HCT116 (cell line): ENCODE measurements around the gene CLPTM1L. TPM values are rescaled to one million over a fixed set of nuclear protein-coding genes. Genes with fewer than 3 reads are reported as not detected.

ENCODE experiments used
- ATAC-seq: fragments of 200-7000 bp; cut with Tn5 transposase; 2 replicates; pipeline ENCODE4 v1.9.1; 2020; ENCODE audit warnings: mild to moderate bottlenecking, moderate library complexity
- BruUV-seq: library from RNA; stranded (reverse); fragments of 400-500 nt; replicated peaks from 2 replicates; lab custom pipeline; 2021; lab: Mats Ljungman, UMichigan
- CTCF ChIA-PET: fragments of 300-600 bp; sonication (Branson Sonifier 250); formaldehyde crosslinking; loops from one replicate; lab custom pipeline; 2021; ENCODE audit warnings: antibody characterized with exemption; lab: Charles Lee
- POLR2A ChIA-PET: fragments of 300-600, 350-600 bp; sonication (Branson Sonifier 250); formaldehyde crosslinking; loops from one replicate; lab custom pipeline; 2021; ENCODE audit warnings: antibody characterized with exemption; lab: Charles Lee
- RAD21 ChIA-PET, 2 experiments: fragments of 300-600 bp; sonication (Branson Sonifier 250); formaldehyde crosslinking; loops; one replicate each; lab custom pipeline; 2023; ENCODE audit warnings: low total read pairs in 2 of 2; ENCODE audit not compliant: uncharacterized antibody in 2 of 2, unreplicated experiment in 2 of 2, low non-redundant PET in 1 of 2; lab: Charles Lee
- DNase-seq: peaks from one replicate; pipeline ENCODE4 v3.0.0-alpha.2; 2010; ENCODE audit warnings: low read depth, low spot score
- H2AFZ ChIP-seq: fragments of 200-600 bp; shearing (Covaris generic), sonication (generic); 2 replicates; pipeline ENCODE4 v1.6.1; 2017; ENCODE audit warnings: low read depth, mixed run types, mixed read lengths, antibody characterized with exemption, low read length; ENCODE audit not compliant: poor library complexity, severe bottlenecking
- H3K27ac ChIP-seq: 2 replicates; pipeline ENCODE4 v1.5.1; 2012; ENCODE audit warnings: low read depth, low read length
- H3K27me3 ChIP-seq: fragments of 200-600 bp; sonication (generic); 2 replicates; pipeline ENCODE4 v1.6.1; 2016; ENCODE audit warnings: mixed run types, low read length, mixed read lengths; ENCODE audit not compliant: insufficient read depth
- H3K36me3 ChIP-seq, 2 experiments: fragments of 200-500 bp in 1 of 2; fragments of 200-600 bp in 1 of 2; sonication (Bioruptor generic) in 1 of 2; sonication (generic) in 1 of 2; 2 replicates each; pipeline versions ENCODE4 v1.5.1 to v1.6.1; 2014 to 2016; ENCODE audit warnings: low read length in 2 of 2, inconsistent platforms in 1 of 2, mixed read lengths in 1 of 2, mixed run types in 1 of 2; ENCODE audit not compliant: insufficient read depth in 2 of 2, control insufficient read depth in 1 of 2
- H3K4me1 ChIP-seq, 2 experiments: fragments of 200-600 bp in 1 of 2; sonication (generic) in 1 of 2; 2 replicates each; pipeline versions ENCODE4 v1.5.1 to v1.6.1; 2012 to 2017; ENCODE audit warnings: low read length in 2 of 2, inconsistent platforms in 1 of 2, mild to moderate bottlenecking in 1 of 2, mixed read lengths in 1 of 2, mixed run types in 1 of 2, moderate library complexity in 1 of 2; ENCODE audit not compliant: insufficient read depth in 2 of 2, control insufficient read depth in 1 of 2
- H3K4me2 ChIP-seq: fragments of 200-600 bp; sonication (generic); 2 replicates; pipeline ENCODE4 v1.6.1; 2017; ENCODE audit warnings: mixed run types, low read length, mixed read lengths
- H3K4me3 ChIP-seq, 2 experiments: fragments of 200-600 bp in 1 of 2; sonication (generic) in 1 of 2; replicated peaks in 1 of 2; 2 replicates each; pipeline ENCODE4 v1.5.1; 2011 to 2016; ENCODE audit warnings: low read length in 2 of 2, control low read depth in 1 of 2, low read depth in 1 of 2, mild to moderate bottlenecking in 1 of 2, mixed read lengths in 1 of 2, mixed run types in 1 of 2
- H3K79me2 ChIP-seq: fragments of 200-600 bp; sonication (generic); 2 replicates; pipeline ENCODE4 v1.6.1; 2017; ENCODE audit warnings: mild to moderate bottlenecking, mixed run types, low read length, moderate library complexity, mixed read lengths; ENCODE audit not compliant: insufficient read depth
- H3K9ac ChIP-seq: fragments of 200-600 bp; sonication (generic); 2 replicates; pipeline ENCODE4 v1.6.1; 2016; ENCODE audit warnings: low read length, mixed read lengths
- H3K9me2 ChIP-seq: fragments of 200-600 bp; sonication (generic), shearing (Covaris generic); 2 replicates; pipeline ENCODE4 v1.6.1; 2017; ENCODE audit warnings: mixed run types, mild to moderate bottlenecking, moderate library complexity; ENCODE audit not compliant: insufficient read depth
- H3K9me3 ChIP-seq, 2 experiments: fragments of 200-500 bp in 1 of 2; fragments of 200-600 bp in 1 of 2; sonication (Bioruptor generic) in 1 of 2; sonication (generic) in 1 of 2; 2 replicates each; pipeline ENCODE4 v1.6.1; 2014 to 2017; ENCODE audit warnings: low read length in 2 of 2, mixed read lengths in 2 of 2, inconsistent platforms in 1 of 2, low read depth in 1 of 2, mild to moderate bottlenecking in 1 of 2, mixed run types in 1 of 2, moderate library complexity in 1 of 2; ENCODE audit not compliant: control insufficient read depth in 1 of 2, insufficient read depth in 1 of 2
- H4K20me1 ChIP-seq: fragments of 200-600 bp; sonication (generic), shearing (Covaris generic); 2 replicates; pipeline ENCODE4 v1.6.1; 2017; ENCODE audit warnings: mixed run types, mild to moderate bottlenecking, moderate library complexity; ENCODE audit not compliant: insufficient read depth
- ATF3 ChIP-seq: IDR thresholded peaks from 2 replicates; pipeline ENCODE4 v1.6.1; 2012
- CBX3 ChIP-seq: IDR thresholded peaks from 2 replicates; pipeline ENCODE4 v1.6.1; 2012; ENCODE audit warnings: low read depth
- CEBPB ChIP-seq: IDR thresholded peaks from 2 replicates; pipeline ENCODE4 v1.6.1; 2012; ENCODE audit warnings: low read depth
- CTCF ChIP-seq, 3 experiments: fragments of 200-600 bp in 1 of 3; sonication (generic) in 1 of 3; IDR thresholded peaks in 2 of 3; conservative IDR thresholded peaks in 1 of 3; 2 replicates each; pipeline ENCODE4 v1.5.1; 2012 to 2017; ENCODE audit warnings: low read depth in 2 of 3, low read length in 2 of 3, antibody characterized with exemption in 1 of 3, borderline replicate concordance in 1 of 3, control low read depth in 1 of 3, mild to moderate bottlenecking in 1 of 3, mixed read lengths in 1 of 3, mixed run types in 1 of 3, moderate library complexity in 1 of 3; ENCODE audit not compliant: insufficient read depth in 1 of 3
- EGR1 ChIP-seq: IDR thresholded peaks from 2 replicates; pipeline ENCODE4 v1.6.1; 2012; ENCODE audit warnings: low read depth
- ELF1 ChIP-seq: IDR thresholded peaks from 2 replicates; pipeline ENCODE4 v1.6.1; 2012; ENCODE audit warnings: low read depth, borderline replicate concordance
- EZH2phosphoT487 ChIP-seq: fragments of 200-600 bp; IDR thresholded peaks from 2 replicates; pipeline ENCODE4 v1.6.1; 2018; ENCODE audit warnings: antibody characterized with exemption, borderline replicate concordance
- JUND ChIP-seq: IDR thresholded peaks from 2 replicates; pipeline ENCODE4 v1.6.1; 2012
- MAX ChIP-seq: IDR thresholded peaks from 2 replicates; pipeline ENCODE4 v1.6.1; 2012
- POLR2AphosphoS5 ChIP-seq: IDR thresholded peaks from 2 replicates; pipeline ENCODE4 v1.6.1; 2011; ENCODE audit warnings: mild to moderate bottlenecking, low read depth, low read length, moderate library complexity
- SIN3A ChIP-seq: IDR thresholded peaks from 2 replicates; pipeline ENCODE4 v1.6.1; 2012; ENCODE audit warnings: low read depth
- SP1 ChIP-seq: IDR thresholded peaks from 2 replicates; pipeline ENCODE4 v1.6.1; 2012; ENCODE audit warnings: low read depth
- YY1 ChIP-seq: IDR thresholded peaks from 2 replicates; pipeline ENCODE4 v1.6.1; 2011; ENCODE audit warnings: low read length, low read depth, moderate library complexity, mild to moderate bottlenecking; ENCODE audit not compliant: insufficient replicate concordance; ENCODE audit errors: extremely low read depth
- ZBTB33 ChIP-seq: IDR thresholded peaks from 2 replicates; pipeline ENCODE4 v1.6.1; 2011; ENCODE audit warnings: mild to moderate bottlenecking, low read length, moderate library complexity; ENCODE audit not compliant: insufficient replicate concordance; ENCODE audit errors: extremely low read depth
- ZNF274 ChIP-seq: fragments of 200-500 bp; sonication (Bioruptor generic); IDR thresholded peaks from 2 replicates; pipeline ENCODE4 v1.6.1; 2014; ENCODE audit warnings: mild to moderate bottlenecking, low read depth, low read length, inconsistent platforms
- intact Hi-C: fragments of 100-400 bp; cut with micrococcal nuclease; formaldehyde crosslinking; loops from 2 replicates; pipeline ENCODE4 v1.10.0; 2022
- total RNA-seq: library from RNA; stranded (reverse); gene quantifications from one replicate; pipeline ENCODE4 v1.2.1, GENCODE V29; 2021; ENCODE audit not compliant: unreplicated experiment

Gene CLPTM1L
- total RNA-seq, 1 experiment from 2014 or later: 98.4 TPM

GRCh38 chr5:1357946-1358725 lies 13.2 kb upstream of the CLPTM1L start:
- H3K9me3 ChIP-seq: no peaks in the 10 kb centered on the region
- no peak for TF ChIP-seq ZBTB33
- no peak for TF ChIP-seq YY1
- no peak for TF ChIP-seq CEBPB
- TF ChIP-seq SIN3A: no peak
- no peak for TF ChIP-seq ZNF274
- no peak for TF ChIP-seq ATF3
- TF ChIP-seq EGR1: no peak
- no peak for TF ChIP-seq JUND
- TF ChIP-seq POLR2AphosphoS5: no peak
- no peak for TF ChIP-seq CTCF (IDR thresholded peaks at IDR 0.05 in 2 of 3, conservative IDR thresholded peaks at IDR 0.05 in 1 of 3; ENCODE audit: borderline replicate concordance in 1 of 3, insufficient read depth in 1 of 3, low read depth in 2 of 3, low read length in 2 of 3)
- no peak for TF ChIP-seq SP1
- no peak for TF ChIP-seq CBX3
- no peak for TF ChIP-seq ELF1
- no peak for TF ChIP-seq EZH2phosphoT487
- no peak for TF ChIP-seq MAX
- TF ChIP-seq, all 23 proteins: peak for 0
- ATAC-seq (no peak), DNase-seq (no peak)
- POLR2A ChIA-PET: no interaction called here
- H3K27ac ChIP-seq: no peak overlapping the region
- peaks cover 12% of the 10 kb centered on the region; the same call in 1 of the 2 replicates for H3K27me3 ChIP-seq
- H3K4me3 ChIP-seq: no peak overlapping the region
- H3K9ac ChIP-seq: no peak overlapping the region
- no peak overlapping the region for H2AFZ ChIP-seq
- H3K4me1 ChIP-seq: no peaks in the 10 kb centered on the region
- H3K4me2 ChIP-seq: no peak overlapping the region
- RAD21 ChIA-PET: no interaction called here
- H4K20me1 ChIP-seq: no peaks in the 10 kb centered on the region
- CTCF ChIA-PET: no interaction called here
- no peaks in the 10 kb centered on the region for H3K79me2 ChIP-seq
- BruUV-seq: no TSS peak
- intact Hi-C loops: no loop called here
- no peaks in the 10 kb centered on the region for H3K9me2 ChIP-seq
- H3K36me3 ChIP-seq: no peaks in the 10 kb centered on the region
